ENCODE measurements around the gene PFDN5.
"Not testable (repeated sequence)": the region's sequence is repeated elsewhere in the genome, so short reads cannot be mapped to it uniquely, and the experiment has no call there.

The PFDN5 gene

DNA sequence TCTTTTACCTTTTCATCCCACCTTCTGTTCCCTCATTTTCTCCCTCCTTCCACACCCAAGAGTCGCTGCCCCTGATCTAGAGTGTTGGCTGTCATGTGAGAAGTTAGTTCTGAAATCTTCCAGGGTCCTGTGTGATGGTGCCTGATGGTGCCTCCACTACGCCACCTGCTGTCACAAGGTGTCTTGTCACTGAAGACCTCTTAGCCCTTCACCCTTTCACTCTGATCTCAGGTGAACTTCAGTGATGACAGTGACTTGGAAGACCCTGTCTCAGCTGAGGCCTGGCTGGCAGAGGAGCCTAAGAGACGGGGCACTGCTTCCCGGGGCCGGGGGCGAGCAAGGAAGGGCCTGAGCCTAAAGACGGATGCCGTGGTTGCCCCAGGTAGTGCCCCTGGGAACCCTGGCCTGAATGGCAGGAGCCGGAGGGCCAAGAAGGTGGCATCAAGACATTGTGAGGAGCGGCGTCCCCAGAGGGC, 7.6 kb upstream of the PFDN5 start:
- peak; percentile 64 for DNase-seq

GRCh38 chr12:53288322-53288721, 7.0 kb upstream of the PFDN5 start:
- no peak for DNase-seq

DNA sequence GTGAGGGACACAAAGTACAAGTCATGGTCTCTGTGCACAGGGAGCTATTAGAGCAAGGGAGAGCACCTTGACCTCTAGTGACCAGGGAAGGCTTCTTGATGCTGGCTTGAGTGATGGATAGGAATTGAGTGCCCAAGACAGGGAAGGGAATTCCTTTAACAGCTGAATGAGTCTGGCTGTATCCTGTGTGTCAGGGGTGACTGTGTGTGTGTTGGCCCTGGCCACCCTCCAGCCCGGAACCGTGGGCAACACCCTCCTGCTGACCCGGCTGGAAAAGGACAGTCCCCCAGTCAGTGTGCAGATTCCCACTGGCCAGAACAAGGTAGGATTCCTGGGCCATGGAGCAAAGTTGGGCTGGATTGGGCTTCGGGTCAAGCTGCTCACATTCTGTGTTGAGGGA, 5.5 kb upstream of the PFDN5 start:
- no peak for DNase-seq

- DNase-seq: no peak
Measured at GRCh38 chr12:53290661-53291060, 4.7 kb upstream of the PFDN5 start.

- DNase-seq: no peak
Measured at GRCh38 chr12:53292426-53292825, 2.9 kb upstream of the PFDN5 start.

- DNase-seq: no peak
Measured at GRCh38 chr12:53295891-53296219, 513 bp downstream of the PFDN5 start.

DNA sequence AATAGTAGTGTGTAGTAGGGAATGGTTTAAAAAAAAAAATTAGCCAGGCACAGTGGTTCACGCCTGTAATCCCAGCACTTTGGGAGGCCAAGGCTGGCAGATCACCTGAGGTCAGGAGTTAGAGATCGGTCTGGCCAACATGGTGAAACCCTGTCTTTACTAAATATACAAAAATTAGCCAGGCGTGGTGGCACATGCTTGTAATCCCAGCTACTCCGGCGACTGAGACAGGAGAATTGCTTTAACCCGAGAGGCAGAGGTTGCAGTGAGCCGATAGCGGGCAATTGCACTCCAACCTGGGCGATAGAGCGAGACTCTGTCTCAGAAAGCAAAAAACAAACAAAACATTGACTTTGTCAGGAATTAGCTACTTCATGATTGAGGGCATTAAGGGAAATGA, 1.8 kb downstream of the PFDN5 start:
- not testable (repeated sequence) for DNase-seq

DNA sequence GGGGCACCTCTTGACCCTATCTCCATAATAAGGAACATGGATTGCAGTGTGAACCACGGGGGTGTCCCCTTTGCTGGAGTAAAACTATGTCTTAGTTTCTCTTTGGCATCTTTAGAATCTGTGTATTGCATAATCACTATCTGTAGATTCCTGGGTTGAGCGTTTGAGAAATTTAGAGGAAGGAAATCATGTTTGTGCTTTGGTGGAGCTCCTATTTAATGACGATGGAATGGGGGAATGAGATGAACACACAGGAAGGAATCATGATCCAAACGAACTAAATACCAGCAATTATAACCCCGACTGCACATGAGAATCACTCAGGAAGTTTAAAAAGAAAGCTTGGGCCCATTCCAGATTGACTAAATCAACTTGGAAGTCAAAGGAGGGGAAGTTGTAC, 2.8 kb downstream of the PFDN5 start:
- DNase-seq: no peak

DNA sequence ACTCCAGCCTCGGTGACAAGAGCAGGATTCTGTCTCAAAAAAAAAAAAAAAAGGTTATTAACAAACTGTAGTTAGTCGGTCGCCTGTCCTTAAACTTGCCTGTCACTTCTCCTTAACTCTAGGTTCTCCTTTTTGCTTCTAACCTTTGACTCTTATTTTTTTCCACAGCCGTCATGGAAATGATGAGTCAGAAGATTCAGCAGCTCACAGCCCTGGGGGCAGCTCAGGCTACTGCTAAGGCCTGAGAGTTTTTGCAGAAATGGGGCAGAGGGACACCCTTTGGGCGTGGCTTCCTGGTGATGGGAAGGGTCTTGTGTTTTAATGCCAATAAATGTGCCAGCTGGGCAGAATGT, 3.7 kb downstream of the PFDN5 start:
- no peak for DNase-seq

- peak; percentile 80 for DNase-seq
Measured at GRCh38 chr12:53299454-53300180, 4.3 kb downstream of the PFDN5 start, which contains the start of gene MYG1. MYG1 (plus strand) TSS chr12:53299695; CDS start chr12:53299738, 43 bp downstream.

DNA sequence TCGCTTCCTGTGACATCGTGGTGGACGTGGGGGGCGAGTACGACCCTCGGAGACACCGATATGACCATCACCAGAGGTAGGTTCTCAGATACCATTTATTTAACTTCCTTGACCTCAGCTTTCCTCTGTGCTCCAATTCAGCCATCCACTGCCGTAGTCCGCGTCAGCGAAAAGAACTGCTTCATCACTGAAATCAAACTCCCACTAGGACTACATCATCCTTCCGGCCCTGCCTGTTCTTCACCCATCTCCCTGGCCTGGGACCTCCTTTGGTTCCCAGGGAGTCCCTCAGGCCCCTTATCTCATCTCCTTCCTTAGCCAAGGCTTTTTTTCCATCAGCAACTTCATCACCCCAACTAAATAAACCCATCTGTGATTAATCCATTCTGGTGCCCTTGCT, 4.8 kb downstream of the PFDN5 start:
- DNase-seq: no peak

GRCh38 chr12:53302903-53303302, 7.6 kb downstream of the PFDN5 start:
- no peak for DNase-seq

DNA sequence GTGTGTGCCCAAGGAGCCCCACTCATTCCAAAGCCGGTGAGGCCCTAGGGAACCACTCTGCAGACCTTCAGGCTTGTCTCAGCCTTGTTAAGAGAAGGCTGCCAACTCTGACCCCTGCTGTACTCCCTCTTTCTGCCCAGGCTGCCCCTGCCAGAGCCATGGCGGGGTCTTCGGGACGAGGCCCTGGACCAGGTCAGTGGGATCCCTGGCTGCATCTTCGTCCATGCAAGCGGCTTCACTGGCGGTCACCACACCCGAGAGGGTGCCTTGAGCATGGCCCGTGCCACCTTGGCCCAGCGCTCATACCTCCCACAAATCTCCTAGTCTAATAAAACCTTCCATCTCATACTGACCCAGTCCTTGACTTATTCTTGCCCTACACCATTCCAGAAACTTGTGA, 11.5 kb downstream of the PFDN5 start:
- no peak for DNase-seq

GRCh38 chr12:53308276-53308675, 12.9 kb downstream of the PFDN5 start:
- no peak for DNase-seq

DNA sequence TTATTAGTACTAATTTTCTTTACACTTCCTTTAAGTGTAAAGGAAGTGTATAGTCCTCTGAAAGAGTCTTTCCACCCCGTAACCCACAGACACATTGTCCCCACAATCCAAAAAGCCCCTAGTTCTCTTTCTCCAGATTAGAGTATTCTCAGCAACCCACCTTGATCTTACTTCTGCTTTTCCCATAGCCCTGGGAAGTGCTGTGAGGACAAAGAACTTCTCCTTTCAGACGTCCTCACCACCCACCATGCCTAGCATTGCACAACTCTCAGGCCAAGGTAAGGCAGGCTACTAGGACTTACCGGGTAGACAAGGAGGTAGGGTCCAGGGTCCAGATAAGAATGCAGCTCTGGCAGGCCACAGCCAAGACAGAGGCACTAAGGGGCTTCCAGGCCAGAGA, 18.7 kb downstream of the PFDN5 start:
- DNase-seq: no peak

DNA sequence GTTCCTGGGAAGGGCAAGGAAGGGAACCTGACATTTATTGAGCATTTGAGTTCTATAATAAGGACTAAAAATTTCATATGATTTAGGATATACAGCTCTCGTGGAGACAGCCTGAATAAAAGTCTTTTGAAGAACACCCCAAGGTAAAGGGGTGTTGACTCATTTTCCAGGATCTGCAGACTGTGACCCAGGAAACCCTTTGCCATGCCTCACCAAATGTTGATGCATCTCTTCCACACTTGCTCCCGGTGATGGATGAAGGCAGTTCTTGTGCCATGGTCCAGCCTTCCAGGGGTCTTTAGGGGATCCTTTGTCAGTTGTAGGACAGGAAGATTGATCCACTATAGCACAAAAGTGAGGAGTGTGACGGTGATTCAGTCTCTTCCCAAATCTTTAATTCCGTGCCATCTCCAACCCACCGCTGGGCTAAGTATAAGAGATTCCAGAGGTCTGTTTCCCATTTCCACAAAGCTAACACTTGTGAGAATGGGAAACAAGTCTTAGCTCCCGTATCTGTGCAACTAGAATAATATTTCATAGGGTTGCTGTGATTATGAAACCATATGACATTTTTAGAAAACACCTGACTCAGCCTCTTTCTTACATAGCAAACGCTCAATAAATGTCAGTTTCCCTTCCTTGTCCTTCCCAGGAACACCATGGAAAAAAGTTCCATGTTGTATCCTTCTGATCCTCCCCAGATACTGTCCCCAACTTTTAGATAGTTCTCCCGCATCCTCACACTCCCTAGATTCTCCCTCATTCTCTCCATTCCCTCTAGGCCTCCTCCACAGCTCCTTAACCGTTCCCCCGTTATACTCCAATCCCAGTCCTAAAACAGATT, 25.2 kb downstream of the PFDN5 start:
- DNase-seq: no peak

DNA sequence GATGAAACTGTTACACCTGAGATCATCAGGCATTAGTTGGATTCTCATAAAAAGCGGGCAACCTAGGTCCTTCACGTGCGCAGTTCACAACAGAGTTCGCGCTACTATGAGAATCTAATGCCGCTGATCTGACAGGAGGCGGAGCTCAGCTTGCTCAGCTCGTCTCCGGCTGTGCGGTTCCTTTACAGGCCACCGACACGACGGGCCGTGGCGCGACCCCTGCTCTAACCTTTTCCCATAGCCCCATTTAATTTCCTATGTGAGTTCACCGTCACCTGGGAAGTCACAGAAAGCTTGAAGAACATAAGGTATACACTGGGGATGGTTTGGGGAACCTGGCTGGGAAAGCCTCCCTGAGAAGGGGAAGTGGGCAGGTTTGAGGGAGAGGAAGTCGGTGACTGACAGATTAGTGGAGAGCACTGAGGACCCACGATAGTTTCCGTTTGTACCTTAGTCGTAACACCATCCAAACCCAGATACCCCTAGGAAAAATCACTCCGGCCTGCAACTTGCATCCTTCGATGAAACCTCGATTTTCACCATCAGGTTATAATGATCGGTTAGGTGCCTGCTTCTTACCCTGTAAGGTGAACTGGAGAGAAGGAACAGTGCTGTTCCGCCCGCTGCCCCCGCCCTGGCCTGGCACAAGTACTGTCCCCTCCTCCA, 28.9 kb downstream of the PFDN5 start:
- DNase-seq: no peak

GRCh38 chr12:53324779-53325510, 29.6 kb downstream of the PFDN5 start:
- DNase-seq: peak; percentile 99

GRCh38 chr12:53325511-53326061, 30.2 kb downstream of the PFDN5 start:
- no peak for DNase-seq

DNA sequence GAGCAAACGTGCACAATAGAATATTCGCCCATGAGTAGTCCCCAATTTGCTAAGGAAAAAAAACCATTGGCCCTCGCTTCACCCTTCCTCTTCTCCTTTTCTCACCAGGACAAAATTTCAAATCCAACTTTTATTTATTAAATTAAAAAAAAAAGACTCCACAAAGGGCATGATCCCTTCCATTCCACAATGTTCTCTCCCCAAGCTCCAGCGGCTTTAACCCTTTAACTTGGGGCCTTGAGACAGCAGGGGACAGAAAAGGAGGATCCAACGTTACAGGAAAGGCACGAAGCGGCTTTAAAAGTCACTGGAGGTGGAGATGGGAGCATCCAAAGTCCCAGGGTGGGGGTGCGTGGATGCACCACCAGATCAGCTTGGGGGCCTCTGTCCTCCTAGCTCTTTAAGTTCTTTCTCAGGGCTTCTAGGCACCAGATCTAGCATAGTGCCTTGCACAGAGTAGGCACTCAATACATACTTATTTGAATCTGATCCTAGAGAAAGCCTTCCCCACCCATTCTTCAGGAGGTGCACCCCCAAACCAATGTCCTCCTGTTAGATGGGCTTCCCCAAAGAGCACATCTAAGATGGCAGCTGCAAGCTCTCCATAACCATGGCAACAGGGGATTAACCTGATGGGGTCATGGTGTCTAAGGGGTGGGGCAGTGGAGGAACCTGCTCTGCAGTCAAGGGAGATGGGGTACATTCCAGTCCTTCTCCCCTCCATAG, 31.3 kb downstream of the PFDN5 start:
- DNase-seq: no peak

DNA sequence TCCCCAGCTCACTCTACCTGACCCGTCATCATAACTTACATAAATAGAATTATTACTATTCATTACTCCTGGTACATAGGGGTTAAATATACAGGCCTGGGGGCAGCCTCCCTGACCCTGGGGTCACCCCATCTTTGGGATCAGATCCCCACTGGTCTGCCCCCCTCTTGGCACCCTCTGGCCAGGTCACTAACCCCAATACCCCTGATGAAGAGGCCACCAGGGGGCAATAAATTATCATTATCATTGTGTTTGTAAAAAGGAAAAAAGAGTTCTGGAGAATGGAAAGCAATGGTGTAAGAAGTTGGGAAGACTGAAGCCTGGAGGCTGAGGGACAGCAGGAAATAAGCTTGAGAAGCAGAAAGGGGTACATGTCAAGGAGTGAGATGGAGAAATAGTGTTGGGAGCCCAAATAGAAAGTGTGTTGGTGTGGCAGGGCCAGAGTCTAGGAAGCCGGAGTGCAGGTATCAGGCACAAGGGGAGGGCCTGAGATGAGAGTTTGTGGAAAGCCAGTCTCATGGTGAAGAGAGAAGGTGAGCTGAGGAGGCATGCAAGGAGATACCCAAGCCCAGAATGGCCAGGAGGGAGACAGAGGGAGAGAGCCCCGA, 32.2 kb downstream of the PFDN5 start:
- DNase-seq: peak; percentile 52

- peak; percentile 62 for DNase-seq
Measured at GRCh38 chr12:53328043-53328435, 32.7 kb downstream of the PFDN5 start.

Data from 8988T (cell line).